Measurements from ENCODE around the gene NPHS1. TPM values are rescaled to one million over a fixed set of nuclear protein-coding genes. Genes with fewer than 3 reads are reported as not detected.

Gene NPHS1
- total RNA-seq, 4 donors from 2014 or later = 0.14 TPM; not detected in 3

DNA sequence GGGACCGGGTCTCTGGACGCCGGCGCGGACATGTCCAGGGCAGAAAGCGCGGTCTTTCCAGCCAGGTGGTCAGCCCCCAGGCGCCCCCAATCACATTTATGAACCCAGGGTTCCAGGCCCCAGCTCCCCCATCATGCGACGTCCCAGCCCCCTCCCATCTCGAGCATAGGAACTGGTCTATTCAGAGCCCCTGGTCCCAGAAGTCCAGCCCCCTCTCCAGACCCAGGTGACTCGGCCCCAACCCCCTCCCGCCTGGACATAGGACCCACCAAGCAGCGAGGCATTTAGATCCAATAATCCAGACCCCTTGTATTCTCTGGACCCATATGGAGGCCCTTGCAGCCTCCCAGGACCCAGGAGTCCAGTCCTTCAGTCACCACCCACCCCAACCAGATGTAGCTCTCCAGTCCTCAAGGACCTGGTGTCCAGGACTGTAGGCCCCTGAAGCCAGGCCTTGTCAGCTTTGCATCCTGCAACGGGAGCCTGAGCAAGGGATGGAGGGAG lies 16.6 kb upstream of the NPHS1 start:
- no peak for DNase-seq
- Histone ChIP-seq H3K36me3 (no peaks in the 10 kb centered on the region), H3K4me3 (peak overlapping the region; percentile 5 to 31), H3K27ac (no peak overlapping the region), H3K4me1 (peaks cover 0 to 14% of the 10 kb centered on the region in 2 donors), H3K9me3 (no peaks in the 10 kb centered on the region), H3K27me3 (peaks cover 0 to 3% of the 10 kb centered on the region in 2 donors)
- intact Hi-C loops (cut with DNase I; ENCODE audit: low total_unique reads) = no loop called here
- no peak for TF ChIP-seq POLR2A (IDR thresholded peaks at IDR 0.05)
- no peak for TF ChIP-seq CTCF (IDR thresholded peaks at IDR 0.05)

DNA sequence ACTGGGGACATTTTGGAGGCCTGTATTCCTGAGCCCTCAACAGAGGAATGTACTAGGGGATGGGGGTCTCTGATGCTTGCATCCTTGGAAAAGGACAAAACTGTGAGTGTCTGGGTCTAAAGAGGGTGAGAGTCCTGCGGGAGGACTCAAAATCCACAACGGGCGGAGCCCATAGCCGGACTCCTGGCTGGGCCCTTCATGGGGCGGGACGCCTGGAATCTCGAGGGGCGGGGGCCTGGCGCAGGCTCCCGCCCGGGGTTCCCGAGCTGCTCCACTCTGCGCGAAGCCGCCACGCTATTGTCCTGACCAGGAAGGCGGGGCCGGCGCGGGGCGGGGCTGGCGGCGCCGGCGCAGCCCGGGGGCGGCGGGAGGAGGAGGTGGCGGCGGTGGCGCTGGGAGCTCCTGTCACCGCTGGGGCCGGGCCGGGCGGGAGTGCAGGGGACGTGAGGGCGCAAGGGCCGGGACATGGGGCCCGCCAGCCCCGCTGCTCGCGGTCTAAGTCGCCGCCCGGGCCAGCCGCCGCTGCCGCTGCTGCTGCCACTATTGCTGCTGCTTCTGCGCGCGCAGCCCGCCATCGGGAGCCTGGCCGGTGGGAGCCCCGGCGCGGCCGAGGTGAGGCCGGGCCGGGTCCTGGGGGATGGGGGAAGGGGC lies 16.0 kb upstream of the NPHS1 start, which contains the start of gene APLP1:
TSS of gene APLP1 (plus strand) at position 403 of the 651 bp plus-strand sequence. CDS start at position 466, 63 bp downstream.
- intact Hi-C loops (cut with DNase I; ENCODE audit: low total_unique reads) = no loop called here
- H3K27ac ChIP-seq = no peak within 1 kb of the TSS
- H3K4me3 ChIP-seq = peak within 1 kb of the TSS; percentile 5 to 31
- DNase-seq = peak; percentile 35 to 65
- peaks cover 0 to 14% of the 10 kb centered on the region in 2 donors for H3K4me1 ChIP-seq
- TF ChIP-seq CTCF (IDR thresholded peaks at IDR 0.05) (no peak), POLR2A (IDR thresholded peaks at IDR 0.05) (no peak)
- no peaks in the 10 kb centered on the region for H3K36me3 ChIP-seq
- H3K27me3 ChIP-seq = peaks cover 0 to 3% of the 10 kb centered on the region in 2 donors
- no peaks in the 10 kb centered on the region for H3K9me3 ChIP-seq

- no peaks in the 10 kb centered on the region for H3K27me3 ChIP-seq
Measured at GRCh38 chr19:35863018-35863417, 10.7 kb upstream of the NPHS1 start.

GRCh38 chr19:35862528-35862927 lies 10.2 kb upstream of the NPHS1 start:
- H3K9me3 ChIP-seq = no peaks in the 10 kb centered on the region
- no peaks in the 10 kb centered on the region for H3K36me3 ChIP-seq
- intact Hi-C loops (cut with DNase I; ENCODE audit: low total_unique reads) = no loop called here
- TF ChIP-seq CTCF (IDR thresholded peaks at IDR 0.05) = no peak
- no peak for TF ChIP-seq POLR2A (IDR thresholded peaks at IDR 0.05)
- DNase-seq = no peak
- no peaks in the 10 kb centered on the region for H3K27me3 ChIP-seq
- H3K4me1 ChIP-seq = no peaks in the 10 kb centered on the region
- H3K4me3 ChIP-seq = no peak overlapping the region
- H3K27ac ChIP-seq = no peak overlapping the region

More at GRCh38 chr19:35863018-35863417, 10.7 kb upstream of the NPHS1 start:
- TF ChIP-seq CTCF (IDR thresholded peaks at IDR 0.05) (no peak), POLR2A (IDR thresholded peaks at IDR 0.05) (no peak)
- intact Hi-C loops (cut with DNase I; ENCODE audit: low total_unique reads) = no loop called here
- Histone ChIP-seq H3K36me3 (no peaks in the 10 kb centered on the region), H3K27ac (no peak overlapping the region), H3K9me3 (no peaks in the 10 kb centered on the region), H3K4me1 (no peaks in the 10 kb centered on the region), H3K4me3 (no peak overlapping the region)
- DNase-seq = no peak

DNA sequence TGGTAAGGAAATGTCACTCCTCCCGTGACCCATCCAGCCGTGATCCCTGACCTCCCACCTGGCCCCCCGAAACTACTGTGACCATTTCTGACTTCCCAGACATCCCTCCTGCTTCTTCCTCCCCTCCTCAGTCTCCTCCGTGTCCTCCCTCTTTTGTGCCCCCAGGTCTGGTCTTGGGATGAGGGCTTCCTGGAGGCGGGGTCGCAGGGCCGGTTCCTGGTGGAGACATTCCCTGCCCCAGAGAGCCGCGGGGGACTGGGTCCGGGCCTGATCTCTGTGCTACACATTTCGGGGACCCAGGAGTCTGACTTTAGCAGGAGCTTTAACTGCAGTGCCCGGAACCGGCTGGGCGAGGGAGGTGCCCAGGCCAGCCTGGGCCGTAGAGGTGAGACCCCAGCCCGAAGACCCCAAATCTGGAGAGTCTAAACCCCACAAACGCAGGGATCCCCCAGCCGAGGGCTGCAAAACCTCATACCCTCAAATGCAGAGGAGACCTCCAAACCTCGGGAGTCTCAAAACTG lies 9.4 kb upstream of the NPHS1 start:
- Histone ChIP-seq H3K4me3 (no peak overlapping the region), H3K27me3 (peaks cover 0 to under 1% of the 10 kb centered on the region in 2 donors), H3K36me3 (no peaks in the 10 kb centered on the region), H3K27ac (no peak overlapping the region), H3K9me3 (no peaks in the 10 kb centered on the region), H3K4me1 (no peaks in the 10 kb centered on the region)
- TF ChIP-seq CTCF (IDR thresholded peaks at IDR 0.05) = no peak
- no peak for TF ChIP-seq POLR2A (IDR thresholded peaks at IDR 0.05)
- DNase-seq = no peak
- intact Hi-C loops (cut with DNase I; ENCODE audit: low total_unique reads) = no loop called here

All from uterus (tissue), 4 donors.